Measurements from ENCODE around the gene FNDC5.

The FNDC5 gene

GRCh38 chr1:32898958-32899357, 28.2 kb upstream of the FNDC5 start:
- no peak for DNase-seq
- in situ Hi-C loops (cut with MboI; ENCODE audit: low pct_unique_long_range_greater_than_20kb, low sequenced_read_pairs): no loop called here

- no peak for DNase-seq
- in situ Hi-C loops (cut with MboI; ENCODE audit: low pct_unique_long_range_greater_than_20kb, low sequenced_read_pairs): no loop called here
Measured at GRCh38 chr1:32898056-32898455, 27.3 kb upstream of the FNDC5 start.

- DNase-seq: no peak
- in situ Hi-C loops (cut with MboI; ENCODE audit: low pct_unique_long_range_greater_than_20kb, low sequenced_read_pairs): no loop called here
Measured at GRCh38 chr1:32897082-32898049, 26.7 kb upstream of the FNDC5 start.

- in situ Hi-C loops (cut with MboI; ENCODE audit: low pct_unique_long_range_greater_than_20kb, low sequenced_read_pairs): no loop called here
- no peak for DNase-seq
Measured at GRCh38 chr1:32896451-32896850, 25.7 kb upstream of the FNDC5 start.

- in situ Hi-C loops (cut with MboI; ENCODE audit: low pct_unique_long_range_greater_than_20kb, low sequenced_read_pairs): no loop called here
- DNase-seq: no peak
Measured at GRCh38 chr1:32895325-32896215, 24.9 kb upstream of the FNDC5 start.

GRCh38 chr1:32894681-32895080, 24.0 kb upstream of the FNDC5 start:
- in situ Hi-C loops (cut with MboI; ENCODE audit: low pct_unique_long_range_greater_than_20kb, low sequenced_read_pairs): no loop called here
- no peak for DNase-seq

GRCh38 chr1:32894019-32894600, 23.4 kb upstream of the FNDC5 start:
- no peak for DNase-seq
- in situ Hi-C loops (cut with MboI; ENCODE audit: low pct_unique_long_range_greater_than_20kb, low sequenced_read_pairs): no loop called here

- DNase-seq: no peak
- in situ Hi-C loops (cut with MboI; ENCODE audit: low pct_unique_long_range_greater_than_20kb, low sequenced_read_pairs): no loop called here
Measured at GRCh38 chr1:32893198-32894018, 22.7 kb upstream of the FNDC5 start.

GRCh38 chr1:32892368-32893197, 21.9 kb upstream of the FNDC5 start:
- DNase-seq: peak; percentile 49

GRCh38 chr1:32891630-32892029, 20.9 kb upstream of the FNDC5 start:
- in situ Hi-C loops (cut with MboI; ENCODE audit: low pct_unique_long_range_greater_than_20kb, low sequenced_read_pairs): no loop called here
- DNase-seq: no peak

More at GRCh38 chr1:32892368-32893197, 21.9 kb upstream of the FNDC5 start:
- in situ Hi-C loops (cut with MboI; ENCODE audit: low pct_unique_long_range_greater_than_20kb, low sequenced_read_pairs): no loop called here

GRCh38 chr1:32891241-32891570, 20.5 kb upstream of the FNDC5 start:
- in situ Hi-C loops (cut with MboI; ENCODE audit: low pct_unique_long_range_greater_than_20kb, low sequenced_read_pairs): no loop called here
- no peak for DNase-seq

GRCh38 chr1:32890516-32891240, 20.0 kb upstream of the FNDC5 start:
- in situ Hi-C loops (cut with MboI; ENCODE audit: low pct_unique_long_range_greater_than_20kb, low sequenced_read_pairs): no loop called here
- no peak for DNase-seq

- in situ Hi-C loops (cut with MboI; ENCODE audit: low pct_unique_long_range_greater_than_20kb, low sequenced_read_pairs): no loop called here
- no peak for DNase-seq
Measured at GRCh38 chr1:32889731-32890278, 19.1 kb upstream of the FNDC5 start.

GRCh38 chr1:32888677-32889420, 18.1 kb upstream of the FNDC5 start:
- in situ Hi-C loops (cut with MboI; ENCODE audit: low pct_unique_long_range_greater_than_20kb, low sequenced_read_pairs): no loop called here
- no peak for DNase-seq

- in situ Hi-C loops (cut with MboI; ENCODE audit: low pct_unique_long_range_greater_than_20kb, low sequenced_read_pairs): no loop called here
- DNase-seq: no peak
Measured at GRCh38 chr1:32888134-32888533, 17.4 kb upstream of the FNDC5 start.

GRCh38 chr1:32887623-32888022, 16.9 kb upstream of the FNDC5 start:
- no peak for DNase-seq
- in situ Hi-C loops (cut with MboI; ENCODE audit: low pct_unique_long_range_greater_than_20kb, low sequenced_read_pairs): no loop called here
